ENCODE measurements around the gene PRDM1.

PRDM1 gene

DNA sequence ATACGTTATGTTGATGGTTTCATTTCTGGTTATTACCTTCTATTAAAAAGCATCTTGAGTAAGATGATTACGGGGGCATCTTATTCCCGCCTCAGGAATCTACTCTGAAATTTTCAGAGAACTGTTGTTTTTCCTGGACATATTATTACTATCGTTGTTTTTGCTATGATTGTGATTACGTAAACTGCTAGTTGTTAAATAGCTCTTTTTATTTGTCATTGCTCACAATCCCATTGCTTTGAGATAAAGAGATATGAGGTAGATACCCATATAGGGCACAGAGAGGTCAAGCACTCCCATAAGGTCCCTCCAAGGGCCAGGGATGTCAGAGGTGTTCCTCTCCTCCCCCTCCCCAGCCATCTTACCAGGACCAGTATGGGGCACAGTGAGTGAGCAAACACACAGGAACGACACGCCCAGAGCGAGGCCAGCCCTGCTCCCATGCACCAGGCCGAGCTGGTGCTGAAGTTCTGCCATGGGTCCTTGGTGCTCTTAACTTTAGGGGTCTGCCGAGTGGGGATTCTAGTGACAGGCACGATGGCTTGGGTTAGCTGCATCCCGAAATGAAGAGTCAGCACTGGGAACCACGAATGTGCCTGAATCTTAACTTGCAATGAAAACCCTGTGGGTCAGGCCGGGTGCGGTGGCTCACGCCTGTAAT lies 49.9 kb downstream of the PRDM1 start:
- ChIA-PET POLR2A (no interaction called here), CTCF (no interaction called here)
- no peak for DNase-seq (ENCODE audit: extremely low spot score)
- TF ChIP-seq HDGF (IDR thresholded peaks at IDR 0.05; ENCODE audit: borderline replicate concordance), result no peak
- no peak for TF ChIP-seq ARNT (IDR thresholded peaks at IDR 0.05)
- no peak for TF ChIP-seq LEF1 (IDR thresholded peaks at IDR 0.05; ENCODE audit: borderline replicate concordance)

- TF ChIP-seq L3MBTL2 (conservative IDR thresholded peaks at IDR 0.05) (no peak), NFRKB (IDR thresholded peaks at IDR 0.05) (no peak)
- TF ChIP-seq, protein P1, sequence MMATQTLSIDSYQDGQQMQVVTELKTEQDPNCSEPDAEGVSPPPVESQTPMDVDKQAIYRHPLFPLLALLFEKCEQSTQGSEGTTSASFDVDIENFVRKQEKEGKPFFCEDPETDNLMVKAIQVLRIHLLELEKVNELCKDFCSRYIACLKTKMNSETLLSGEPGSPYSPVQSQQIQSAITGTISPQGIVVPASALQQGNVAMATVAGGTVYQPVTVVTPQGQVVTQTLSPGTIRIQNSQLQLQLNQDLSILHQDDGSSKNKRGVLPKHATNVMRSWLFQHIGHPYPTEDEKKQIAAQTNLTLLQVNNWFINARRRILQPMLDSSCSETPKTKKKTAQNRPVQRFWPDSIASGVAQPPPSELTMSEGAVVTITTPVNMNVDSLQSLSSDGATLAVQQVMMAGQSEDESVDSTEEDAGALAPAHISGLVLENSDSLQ (IDR thresholded peaks at IDR 0.05), result no peak
Measured at GRCh38 chr6:106136845-106137244, 50.7 kb downstream of the PRDM1 start.

DNA sequence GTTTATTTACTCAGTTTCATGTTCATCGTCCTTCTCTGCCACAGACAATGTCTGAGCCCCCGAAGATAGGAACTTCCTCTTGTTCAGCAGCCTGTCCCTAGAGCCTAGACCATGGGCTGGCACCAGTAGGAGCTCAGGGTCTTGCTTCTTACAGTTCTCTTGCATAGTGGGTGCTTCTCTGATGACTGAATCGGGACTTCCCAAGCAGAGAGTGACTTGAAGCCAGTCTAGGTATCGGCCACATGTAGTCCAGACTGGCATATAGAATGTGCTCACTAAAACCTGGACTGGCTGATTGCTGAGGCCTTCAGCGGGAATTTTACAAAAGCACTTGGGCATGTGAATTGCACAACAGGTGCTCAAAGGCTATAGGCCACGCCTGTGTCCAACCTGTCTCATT lies 52.0 kb downstream of the PRDM1 start:
- no peak for TF ChIP-seq ELF4 (IDR thresholded peaks at IDR 0.05)
- no peak for TF ChIP-seq ARNT (IDR thresholded peaks at IDR 0.05)
- no peak for TF ChIP-seq HDGF (IDR thresholded peaks at IDR 0.05; ENCODE audit: borderline replicate concordance)
- POLR2A ChIA-PET, result no interaction called here
- CTCF ChIA-PET, result no interaction called here
- no peak for DNase-seq (ENCODE audit: extremely low spot score)

More at GRCh38 chr6:106136845-106137244, 50.7 kb downstream of the PRDM1 start:
- ChIA-PET POLR2A (no interaction called here), CTCF (no interaction called here)
- DNase-seq (ENCODE audit: extremely low spot score), result no peak

- no peak for TF ChIP-seq FOXM1 (IDR thresholded peaks at IDR 0.05; ENCODE audit: borderline replicate concordance)
- POLR2A ChIA-PET, result no interaction called here
- CTCF ChIA-PET, result no interaction called here
Measured at GRCh38 chr6:106141441-106142237, 55.5 kb downstream of the PRDM1 start.

DNA sequence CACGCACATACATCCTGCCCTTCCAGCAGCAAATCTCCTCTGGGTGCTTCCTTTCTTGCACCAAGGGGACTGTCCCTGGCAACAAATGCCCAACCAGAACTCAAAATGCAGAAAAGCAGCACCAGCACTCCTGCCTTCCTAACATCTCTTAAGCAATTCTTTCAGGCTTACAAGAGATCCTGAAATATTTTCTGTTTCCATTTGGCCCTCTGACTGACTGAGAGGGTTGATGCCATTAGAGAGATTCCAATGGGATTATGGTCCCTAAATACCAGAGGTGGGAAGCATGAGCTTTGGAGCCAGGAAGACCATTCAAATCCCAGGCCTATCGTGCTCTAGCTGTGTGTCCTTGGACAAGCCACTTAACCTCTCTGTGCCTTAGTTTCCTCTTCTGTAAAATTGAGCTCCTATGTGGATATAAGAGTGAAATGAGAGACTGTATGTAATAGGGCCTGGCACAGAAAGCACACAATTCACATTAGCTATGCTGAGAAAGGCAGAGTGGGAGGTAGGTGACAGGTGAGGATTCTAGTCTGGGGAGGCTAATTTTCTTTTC lies 56.8 kb downstream of the PRDM1 start:
- POLR2A ChIA-PET, result no interaction called here
- CTCF ChIA-PET, result interaction anchor here (0.7 to 0.9 kb wide), 2 partner anchors 150 to 411 kb away, joined by 3 read pairs; no protein-coding TSS in a partner anchor
- TF ChIP-seq LEF1 (IDR thresholded peaks at IDR 0.05; ENCODE audit: borderline replicate concordance) (no peak), CTBP1 (IDR thresholded peaks at IDR 0.05; ENCODE audit: borderline replicate concordance) (no peak), L3MBTL2 (conservative IDR thresholded peaks at IDR 0.05) (no peak), SP1 (IDR thresholded peaks at IDR 0.05) (no peak), NFRKB (IDR thresholded peaks at IDR 0.05) (no peak), FOXA1 (IDR thresholded peaks at IDR 0.05) (no peak), ELF4 (IDR thresholded peaks at IDR 0.05) (no peak), TARDBP (IDR thresholded peaks at IDR 0.05) (no peak)
- DNase-seq (ENCODE audit: extremely low spot score), result no peak

More at GRCh38 chr6:106141441-106142237, 55.5 kb downstream of the PRDM1 start:
- no peak for DNase-seq (ENCODE audit: extremely low spot score)

- DNase-seq (ENCODE audit: extremely low spot score), result no peak
- TF ChIP-seq LEF1 (IDR thresholded peaks at IDR 0.05; ENCODE audit: borderline replicate concordance), result no peak
- no peak for TF ChIP-seq ZNF384 (IDR thresholded peaks at IDR 0.05)
- TF ChIP-seq, protein P1 (IDR thresholded peaks at IDR 0.05), result no peak
- no peak for TF ChIP-seq L3MBTL2 (conservative IDR thresholded peaks at IDR 0.05)
- TF ChIP-seq SUZ12 (IDR thresholded peaks at IDR 0.05), result no peak
- TF ChIP-seq ELF4 (IDR thresholded peaks at IDR 0.05), result no peak
- TF ChIP-seq FOXK2 (IDR thresholded peaks at IDR 0.05), result no peak
- TF ChIP-seq SP1 (IDR thresholded peaks at IDR 0.05), result no peak
- TF ChIP-seq FOXA1 (IDR thresholded peaks at IDR 0.05), result no peak
- no peak for TF ChIP-seq ARNT (IDR thresholded peaks at IDR 0.05)
- no peak for TF ChIP-seq BHLHE40 (IDR thresholded peaks at IDR 0.05; ENCODE audit: borderline replicate concordance)
- TF ChIP-seq NFRKB (IDR thresholded peaks at IDR 0.05), result no peak
- no peak for TF ChIP-seq CTBP1 (IDR thresholded peaks at IDR 0.05; ENCODE audit: borderline replicate concordance)
- no peak for TF ChIP-seq TARDBP (IDR thresholded peaks at IDR 0.05)
- TF ChIP-seq FOXM1 (IDR thresholded peaks at IDR 0.05; ENCODE audit: borderline replicate concordance), result no peak
- TF ChIP-seq HDGF (IDR thresholded peaks at IDR 0.05; ENCODE audit: borderline replicate concordance), result no peak
- POLR2A ChIA-PET, result no interaction called here
- CTCF ChIA-PET, result interaction anchor here (0.9 kb wide), 1 partner anchor 151 kb away, joined by 3 read pairs; no protein-coding TSS in a partner anchor
Measured at GRCh38 chr6:106143665-106144064, 57.5 kb downstream of the PRDM1 start.

GRCh38 chr6:106145144-106145543 lies 59.0 kb downstream of the PRDM1 start:
- TF ChIP-seq TARDBP (IDR thresholded peaks at IDR 0.05) (no peak), NFRKB (IDR thresholded peaks at IDR 0.05) (no peak), FOXM1 (IDR thresholded peaks at IDR 0.05; ENCODE audit: borderline replicate concordance) (no peak), ELF4 (IDR thresholded peaks at IDR 0.05) (no peak)
- ChIA-PET CTCF (interaction anchor here (0.5 kb wide), 1 partner anchor 157 kb away, joined by 3 read pairs; no protein-coding TSS in a partner anchor), POLR2A (no interaction called here)
- no peak for DNase-seq (ENCODE audit: extremely low spot score)

Measured in HEK293T (cell line).